D721Med (cell line): Measurements from ENCODE around the gene TAAR8.

ENCODE experiments used
- DNase-seq: peaks from one replicate; pipeline ENCODE4 v3.0.0; 2011; ENCODE audit warnings: low spot score; ENCODE audit not compliant: insufficient read length
- FAIRE-seq: peaks from 2 replicates; lab custom pipeline; 2011; peaks lifted over from hg19 to GRCh38; lab: Jason Lieb, UNC
- CTCF ChIP-seq: IDR thresholded peaks from 2 replicates; pipeline ENCODE4 v1.5.1; 2012; ENCODE audit warnings: mild to moderate bottlenecking, control low read depth; ENCODE audit not compliant: insufficient read depth; ENCODE audit errors: missing control alignments

The TAAR8 gene

GRCh38 chr6:132552372-132552771, at the start of gene TAAR8:
TAAR8 (plus strand) TSS chr6:132552672; CDS start chr6:132552693, 21 bp downstream.
- DNase-seq, result no peak
- TF ChIP-seq CTCF, result no peak
- no peak for FAIRE-seq

GRCh38 chr6:132504757-132505156, 47.7 kb upstream of the TAAR8 start:
- no peak for TF ChIP-seq CTCF
- FAIRE-seq, result no peak
- no peak for DNase-seq

GRCh38 chr6:132505158-132505557, 47.3 kb upstream of the TAAR8 start:
- FAIRE-seq (no peak), DNase-seq (no peak)
- TF ChIP-seq CTCF, result no peak

GRCh38 chr6:132506461-132506860, 46.0 kb upstream of the TAAR8 start:
- DNase-seq (no peak), FAIRE-seq (no peak)
- TF ChIP-seq CTCF, result no peak

GRCh38 chr6:132506869-132507808, 45.3 kb upstream of the TAAR8 start:
- FAIRE-seq (no peak), DNase-seq (no peak)
- no peak for TF ChIP-seq CTCF

GRCh38 chr6:132511210-132511830, 41.2 kb upstream of the TAAR8 start:
- TF ChIP-seq CTCF, result no peak
- FAIRE-seq (no peak), DNase-seq (no peak)
